GM12874 (cell line): ENCODE data around the gene IER3.

Source experiments
- CTCF ChIP-seq: IDR thresholded peaks from 2 replicates; pipeline ENCODE4 v1.5.1; 2011; ENCODE audit warnings: low read depth, mild to moderate bottlenecking, control low read depth, low read length, moderate library complexity; ENCODE audit not compliant: insufficient read depth

IER3 gene

GRCh38 chr6:30781743-30782424 is 37.5 kb upstream of the IER3 start:
- TF ChIP-seq CTCF = no peak

- no peak for TF ChIP-seq CTCF
Observed at GRCh38 chr6:30781395-30781742, 37.0 kb upstream of the IER3 start.

GRCh38 chr6:30780642-30780920 is 36.2 kb upstream of the IER3 start:
- TF ChIP-seq CTCF = no peak

GRCh38 chr6:30779850-30780641 is 35.7 kb upstream of the IER3 start:
- no peak for TF ChIP-seq CTCF

- TF ChIP-seq CTCF = no peak
Observed at GRCh38 chr6:30778001-30778635, 33.8 kb upstream of the IER3 start.

GRCh38 chr6:30777155-30777485 is 32.8 kb upstream of the IER3 start:
- TF ChIP-seq CTCF = no peak

GRCh38 chr6:30776390-30777154 is 32.2 kb upstream of the IER3 start:
- no peak for TF ChIP-seq CTCF
